ENCODE results near the gene SMS.

DNA sequence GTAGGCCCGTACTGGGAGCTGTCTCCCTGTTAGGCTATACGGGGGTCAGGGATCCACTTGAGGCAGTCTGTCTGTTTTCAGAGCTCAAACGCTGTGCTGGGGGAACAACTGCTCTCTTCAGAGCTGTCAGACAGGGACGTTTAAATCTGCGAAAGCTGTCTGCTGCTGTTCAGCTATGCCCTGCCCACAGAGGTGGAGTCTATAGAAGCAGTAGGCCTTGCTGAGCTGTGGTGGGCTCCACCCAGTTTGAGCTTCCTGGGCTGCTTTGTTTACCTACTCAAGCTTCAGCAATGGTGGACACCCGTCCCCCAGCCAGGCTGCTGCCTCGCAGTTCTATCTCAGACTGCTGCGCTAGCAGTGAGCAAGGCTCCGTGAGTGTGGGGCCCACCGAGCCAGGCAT lies 64.4 kb downstream of the SMS start:
- TF ChIP-seq, protein P1, sequence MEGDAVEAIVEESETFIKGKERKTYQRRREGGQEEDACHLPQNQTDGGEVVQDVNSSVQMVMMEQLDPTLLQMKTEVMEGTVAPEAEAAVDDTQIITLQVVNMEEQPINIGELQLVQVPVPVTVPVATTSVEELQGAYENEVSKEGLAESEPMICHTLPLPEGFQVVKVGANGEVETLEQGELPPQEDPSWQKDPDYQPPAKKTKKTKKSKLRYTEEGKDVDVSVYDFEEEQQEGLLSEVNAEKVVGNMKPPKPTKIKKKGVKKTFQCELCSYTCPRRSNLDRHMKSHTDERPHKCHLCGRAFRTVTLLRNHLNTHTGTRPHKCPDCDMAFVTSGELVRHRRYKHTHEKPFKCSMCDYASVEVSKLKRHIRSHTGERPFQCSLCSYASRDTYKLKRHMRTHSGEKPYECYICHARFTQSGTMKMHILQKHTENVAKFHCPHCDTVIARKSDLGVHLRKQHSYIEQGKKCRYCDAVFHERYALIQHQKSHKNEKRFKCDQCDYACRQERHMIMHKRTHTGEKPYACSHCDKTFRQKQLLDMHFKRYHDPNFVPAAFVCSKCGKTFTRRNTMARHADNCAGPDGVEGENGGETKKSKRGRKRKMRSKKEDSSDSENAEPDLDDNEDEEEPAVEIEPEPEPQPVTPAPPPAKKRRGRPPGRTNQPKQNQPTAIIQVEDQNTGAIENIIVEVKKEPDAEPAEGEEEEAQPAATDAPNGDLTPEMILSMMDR (IDR thresholded peaks at IDR 0.05) = no peak
- TF ChIP-seq EP300 (IDR thresholded peaks at IDR 0.05; ENCODE audit: low read depth) = no peak
- no peak for TF ChIP-seq POLR2AphosphoS5 (IDR thresholded peaks at IDR 0.05)

Data from transverse colon (tissue), 4 donors.